K562 (cell line): ENCODE results near the gene ACSF3. TPM values are rescaled to one million over a fixed set of nuclear protein-coding genes. Genes with fewer than 3 reads are reported as not detected.
"Not testable (repeated sequence)": the region's sequence is repeated elsewhere in the genome, so short reads cannot be mapped to it uniquely, and the experiment has no call there.

ENCODE experiments used
- ATAC-seq: fragments of 200-7000 bp; cut with Tn5 transposase; 3 replicates; pipeline ENCODE4 v1.9.1; 2020; ENCODE audit warnings: moderate library complexity
- BruUV-seq: library from RNA; stranded (reverse); fragments of 400-500 nt; replicated peaks from 2 replicates; lab custom pipeline; 2021; lab: Mats Ljungman, UMichigan
- CTCF ChIA-PET: fragments of 300-600 bp; formaldehyde crosslinking; extraction: SDS; loops from one replicate; lab custom pipeline; 2021; ENCODE audit warnings: low intra/inter-chr PET ratio; lab: Yijun Ruan, JAX
- POLR2A ChIA-PET: fragments of 300-600, 350-650 bp; sonication (Branson Sonifier 250); formaldehyde crosslinking; extraction: SDS; loops from one replicate; lab custom pipeline; 2021; ENCODE audit warnings: antibody characterized with exemption, inconsistent platforms; lab: Yijun Ruan, JAX
- DNase-seq, 4 experiments: peaks; one replicate each; pipeline versions ENCODE4 v3.0.0 to v3.0.0-alpha.2; 2011 to 2018; ENCODE audit warnings: low spot score in 3 of 4, mixed read lengths in 3 of 4; ENCODE audit errors: extremely low read depth in 1 of 4
- FAIRE-seq: peaks from 2 replicates; lab custom pipeline; 2011; peaks lifted over from hg19 to GRCh38; lab: Jason Lieb, UNC
- H2AFZ ChIP-seq: 2 replicates; pipeline ENCODE4 v1.6.0; 2011; ENCODE audit warnings: low read depth, low read length, control low read depth, inconsistent platforms
- H3K27ac ChIP-seq: fragments of 200-600 bp; 3 replicates; pipeline ENCODE4 v1.8.0; 2011; ENCODE audit warnings: low read depth, mild to moderate bottlenecking, control low read depth, inconsistent platforms, low read length, moderate library complexity, mixed read lengths; ENCODE audit errors: extremely low read depth
- H3K27me3 ChIP-seq, 2 experiments: fragments of 300-600 bp in 1 of 2; 2 replicates in 1 of 2; 3 replicates in 1 of 2; pipeline versions ENCODE4 v1.6.0 to v1.8.0; 2011; ENCODE audit warnings: inconsistent platforms in 2 of 2, low read length in 2 of 2, mild to moderate bottlenecking in 1 of 2, mixed read lengths in 1 of 2, moderate library complexity in 1 of 2; ENCODE audit not compliant: control insufficient read depth in 2 of 2, insufficient read depth in 2 of 2
- H3K36me3 ChIP-seq: fragments of 300-600 bp; 3 replicates; pipeline ENCODE4 v1.8.0; 2011; ENCODE audit warnings: mild to moderate bottlenecking, low read length, inconsistent platforms; ENCODE audit not compliant: control insufficient read depth, insufficient read depth
- H3K4me1 ChIP-seq, 2 experiments: fragments of 200-600 bp in 1 of 2; replicated peaks in 1 of 2; 2 replicates in 1 of 2; 3 replicates in 1 of 2; pipeline versions ENCODE4 v1.5.1 to v1.8.0; 2011; ENCODE audit warnings: inconsistent platforms in 2 of 2, low read length in 2 of 2, mild to moderate bottlenecking in 1 of 2, mixed read lengths in 1 of 2, moderate library complexity in 1 of 2; ENCODE audit not compliant: control insufficient read depth in 2 of 2, insufficient read depth in 2 of 2
- H3K4me2 ChIP-seq: 2 replicates; pipeline ENCODE4 v1.6.1; 2011; ENCODE audit warnings: low read length, control low read depth, inconsistent platforms, mixed read lengths; ENCODE audit not compliant: insufficient read depth
- H3K4me3 ChIP-seq: fragments of 200-600 bp; sonication (generic), shearing (Covaris generic); 2 replicates; pipeline ENCODE4 v1.5.1; 2016; ENCODE audit warnings: control low read depth, inconsistent platforms
- H3K79me2 ChIP-seq: fragments of 200-600 bp; 3 replicates; pipeline ENCODE4 v1.8.0; 2011; ENCODE audit warnings: low read length, inconsistent platforms; ENCODE audit not compliant: control insufficient read depth, insufficient read depth
- H3K9ac ChIP-seq, 2 experiments: 2 replicates each; pipeline versions ENCODE4 v1.6.0 to v1.6.1; 2011; ENCODE audit warnings: low read depth in 2 of 2, low read length in 2 of 2, control low read depth in 1 of 2, inconsistent platforms in 1 of 2, mild to moderate bottlenecking in 1 of 2, mixed read lengths in 1 of 2; ENCODE audit not compliant: insufficient read depth in 1 of 2
- H3K9me1 ChIP-seq: one replicate; pipeline ENCODE4 v1.6.0; 2011; ENCODE audit warnings: inconsistent platforms, mild to moderate bottlenecking, low read length, moderate library complexity; ENCODE audit not compliant: control insufficient read depth, insufficient read depth
- H3K9me3 ChIP-seq: replicated peaks from 2 replicates; pipeline ENCODE4 v1.5.1; 2011; ENCODE audit warnings: low read depth, low read length, inconsistent platforms; ENCODE audit not compliant: control insufficient read depth, insufficient read depth
- H4K20me1 ChIP-seq: replicated peaks from 2 replicates; pipeline ENCODE4 v1.6.1; 2011; ENCODE audit warnings: low read length, inconsistent platforms, mixed read lengths; ENCODE audit not compliant: control insufficient read depth, insufficient read depth
- ARID3B ChIP-seq: fragments of 250-450 bp; sonication (Bioruptor Pico); IDR thresholded peaks from 2 replicates; pipeline ENCODE4 v1.4.0; 2020; ENCODE audit warnings: borderline replicate concordance
- ARID4B ChIP-seq: sonication (generic); formaldehyde crosslinking; IDR thresholded peaks from 2 replicates; pipeline ENCODE4 v1.8.0; 2022; ENCODE audit warnings: mild to moderate bottlenecking, missing genetic modification reagents
- CBX3 ChIP-seq, 2 experiments: IDR thresholded peaks; 1 replicate in 1 of 2; 2 replicates in 1 of 2; pipeline ENCODE4 v1.6.1; 2012; ENCODE audit warnings: inconsistent platforms in 2 of 2, low read length in 2 of 2, borderline replicate concordance in 1 of 2, control low read depth in 1 of 2
- CREB1 ChIP-seq, 2 experiments: sonication (generic) in 1 of 2; formaldehyde crosslinking in 1 of 2; IDR thresholded peaks; 2 replicates each; pipeline versions ENCODE4 v1.6.1 to v1.8.0; 2012 to 2022; ENCODE audit warnings: inconsistent platforms in 1 of 2, mild to moderate bottlenecking in 1 of 2, missing genetic modification reagents in 1 of 2, moderate library complexity in 1 of 2
- MAZ ChIP-seq, 2 experiments: fragments of 450-650 bp in 1 of 2; sonication (generic) in 1 of 2; formaldehyde crosslinking; IDR thresholded peaks in 1 of 2; conservative IDR thresholded peaks in 1 of 2; 2 replicates each; pipeline versions ENCODE4 v1.4.0 to v1.5.0; 2020; ENCODE audit warnings: mild to moderate bottlenecking in 1 of 2, missing genetic modification reagents in 1 of 2
- PHF8 ChIP-seq: fragments of 200-600 bp; sonication (generic); IDR thresholded peaks from 2 replicates; pipeline ENCODE4 v1.6.1; 2012; ENCODE audit warnings: mixed run types, mild to moderate bottlenecking, inconsistent platforms, low read length, moderate library complexity, borderline replicate concordance
- RB1 ChIP-seq: fragments of 450-650 bp; IDR thresholded peaks from 2 replicates; pipeline ENCODE4 v1.6.1; 2017; ENCODE audit warnings: low read depth, mild to moderate bottlenecking
- RBBP5 ChIP-seq: fragments of 200-600 bp; sonication (generic); IDR thresholded peaks from 2 replicates; pipeline ENCODE4 v1.6.1; 2012; ENCODE audit warnings: borderline replicate concordance, mild to moderate bottlenecking, low read length, control low read depth, inconsistent platforms; ENCODE audit not compliant: insufficient read depth, poor library complexity, severe bottlenecking
- RBFOX2 ChIP-seq: fragments of 200-400 bp; formaldehyde crosslinking; IDR thresholded peaks from 2 replicates; pipeline ENCODE4 v1.6.1; 2017; ENCODE audit warnings: low read depth, mild to moderate bottlenecking, low read length, moderate library complexity
- SMAD4 ChIP-seq: fragments of 250-450 bp; sonication (Bioruptor Pico); conservative IDR thresholded peaks from 2 replicates; pipeline ENCODE4 v1.8.0; 2021; ENCODE audit warnings: inconsistent platforms, mild to moderate bottlenecking, moderate library complexity
- TFAP4 ChIP-seq: sonication (generic); formaldehyde crosslinking; IDR thresholded peaks from 2 replicates; pipeline ENCODE4 v1.8.0; 2022; ENCODE audit warnings: missing genetic modification reagents, mild to moderate bottlenecking, moderate library complexity, borderline replicate concordance
- WGBS: fragments of 100-300 bp; shearing (Covaris generic); methylation state at CpG from one replicate; pipeline ENCODE4 v1.1.6; 2016; ENCODE audit warnings: low coverage, mixed read lengths; ENCODE audit not compliant: insufficient coverage; ENCODE audit errors: missing lambda C conversion rate; 5-methylcytosine and 5-hydroxymethylcytosine counted together
- in situ Hi-C: fragments of 300-500 bp; cut with MboI; formaldehyde crosslinking; loops from 4 replicates; pipeline ENCODE4 v1.15.0; 2018; ENCODE audit warnings: inconsistent platforms, mixed read lengths
- intact Hi-C: fragments of 100-400 bp; cut with micrococcal nuclease; formaldehyde crosslinking; loops from 2 replicates; pipeline ENCODE4 v1.14.2; 2022
- polyA plus RNA-seq, 8 experiments: library from polyadenylated mRNA; depleted of rRNA in 4 of 8; stranded (reverse) in 5 of 8; unstranded in 3 of 8; fragments of >200 nt; fragmentation: Nextera tagmentation in 2 of 8; fragmentation: Illumina TruSeq in 1 of 8; extraction: Ambion mirVana in 2 of 8; extraction: Trizol in 1 of 8; gene quantifications; 2 replicates each; pipeline versions ENCODE4 v1.2.1 to v1.2.3, GENCODE V29; 2011 to 2014; ENCODE audit warnings: inconsistent platforms in 1 of 8, missing spikeins in 1 of 8
- total RNA-seq, 7 experiments: library from RNA; depleted of rRNA in 6 of 7; stranded (reverse); fragments of >200 nt in 6 of 7; fragmentation: Illumina TruSeq in 2 of 7; extraction: Trizol in 2 of 7; gene quantifications; 2 replicates each; pipeline versions ENCODE4 v1.2.1 to v1.2.3, GENCODE V29; 2011 to 2021; ENCODE audit warnings: low replicate concordance in 1 of 7

The ACSF3 gene
- total and polyA plus RNA-seq, 9 of the 15 experiments (the other 6 are each of a cell fraction or from before 2014, with no cell fraction given), result 0.77 to 32.8 (median 14.7) TPM

- Histone ChIP-seq H3K4me1 (peaks cover 0 to 68% of the 10 kb centered on the region in 2 experiments; a peak in 4 of 5 replicates), H3K4me2 (peak overlapping the region; percentile 83), H2AFZ (peak overlapping the region; percentile 82), H3K27me3 (peaks cover 0 to 14% of the 10 kb centered on the region in 2 experiments; a peak in 1 of 5 replicates), H3K9ac (peak overlapping the region; percentile 59 to 96; a peak in 3 of 4 replicates), H3K27ac (peak overlapping the region; percentile 55; the same call in 2 of the 3 replicates), H3K4me3 (peak overlapping the region; percentile 44)
- H3K9me1 ChIP-seq; BruUV-seq; intact Hi-C loops; CTCF ChIA-PET; H3K9me3 ChIP-seq; H3K79me2 ChIP-seq; in situ Hi-C loops; FAIRE-seq; H4K20me1 ChIP-seq; H3K36me3 ChIP-seq; TF ChIP-seq CREB1 (IDR thresholded peaks at IDR 0.05): not testable (repeated sequence)
- peak; percentile 69 for ATAC-seq
- 0% methylated on average over 22 of the region's 63 CpGs for WGBS
- DNase-seq, result peak; percentile 76 to 93 (median 84)
- POLR2A ChIA-PET, result interaction anchor here (0.5 to 1.6 kb wide), 3 partner anchors 15 to 438 kb away, joined by 3 to 7 read pairs (median 4); partner anchors contain the start of gene APRT
- TF ChIP-seq ARID3B (CRISPR knock-in tag), result peak; percentile 38; the same call in 1 of the 2 replicates
- peak; percentile 37 for TF ChIP-seq RBBP5
- 0 out of 3 replicates have a peak, but pooled peaks of 1 of the 2 experiments have one; percentile 4 for TF ChIP-seq CBX3 (IDR thresholded peaks at IDR 0.05; ENCODE audit: borderline replicate concordance in 1 of 2, low read length in 2 of 2)
- peak; percentile 41; the same call in 1 of the 2 replicates for TF ChIP-seq PHF8
- TF ChIP-seq TFAP4 (CRISPR knock-in tag), result peak; percentile 49; the same call in 1 of the 2 replicates
- TF ChIP-seq RBFOX2, result peak; percentile 40
- TF ChIP-seq RB1, result 0 out of 2 replicates have a peak, but pooled peaks have one; percentile 30
- TF ChIP-seq ARID4B, result peak; percentile 40
- 0 out of 2 replicates have a peak, but pooled peaks have one; percentile 17 for TF ChIP-seq SMAD4 (CRISPR knock-in tag)
- TF ChIP-seq MAZ (CRISPR knock-in tag; conservative IDR thresholded peaks at IDR 0.05 in 1 of 2, IDR thresholded peaks at IDR 0.05 in 1 of 2), result peak in 1 of 2 experiments; percentile 67; a peak in 2 of 4 replicates
- peak; percentile 42; the same call in 1 of the 2 replicates for TF ChIP-seq CREB1 (CRISPR knock-in tag; IDR thresholded peaks at IDR 0.05)
Observed at GRCh38 chr16:89192186-89192955, 98.7 kb downstream of the ACSF3 start.
